GM21825 (cell line): ENCODE measurements around the gene HACL1.
"Not testable (repeated sequence)": the region's sequence is repeated elsewhere in the genome, so short reads cannot be mapped to it uniquely, and the experiment has no call there.

ENCODE experiments used
- ATAC-seq: cut with Tn5 transposase; IDR thresholded peaks from one replicate; pipeline ENCODE4 v1.9.1; 2021; ENCODE audit warnings: mild to moderate bottlenecking, moderate library complexity; ENCODE audit not compliant: unreplicated experiment

Gene HACL1

DNA sequence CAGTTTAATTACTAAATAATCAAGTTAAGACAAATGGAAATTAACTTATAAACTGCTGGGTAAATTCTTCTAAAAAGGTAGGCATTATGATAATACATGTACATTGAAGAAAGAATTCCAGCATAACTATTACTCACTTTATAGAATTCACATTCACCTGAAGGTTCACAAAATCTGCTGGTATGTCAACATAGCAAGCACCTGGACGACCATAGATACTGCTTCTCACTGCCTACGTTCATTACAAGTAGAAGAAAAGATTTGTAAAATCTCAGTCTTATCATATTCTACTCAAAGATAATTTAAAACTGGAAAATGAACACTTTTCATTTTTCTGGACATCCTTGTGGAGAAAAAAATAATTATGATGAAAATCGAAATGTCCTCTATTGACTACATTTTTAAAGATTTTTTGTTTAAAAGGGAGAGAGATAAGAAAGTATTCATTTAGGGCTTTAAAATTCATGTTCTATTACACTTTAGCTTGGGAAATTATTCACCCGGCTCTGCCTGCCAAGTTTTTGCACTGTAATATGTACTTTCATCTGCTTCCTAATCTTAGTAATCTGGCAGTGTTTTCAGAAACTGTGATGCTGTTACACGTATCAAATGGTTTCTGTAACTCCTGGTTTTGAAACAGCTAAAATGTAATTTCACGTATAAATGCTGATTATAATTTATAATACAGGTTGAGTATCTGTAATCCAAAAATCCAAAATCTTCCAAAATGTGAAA lies 16.1 kb downstream of the HACL1 start:
- no peak for ATAC-seq

DNA sequence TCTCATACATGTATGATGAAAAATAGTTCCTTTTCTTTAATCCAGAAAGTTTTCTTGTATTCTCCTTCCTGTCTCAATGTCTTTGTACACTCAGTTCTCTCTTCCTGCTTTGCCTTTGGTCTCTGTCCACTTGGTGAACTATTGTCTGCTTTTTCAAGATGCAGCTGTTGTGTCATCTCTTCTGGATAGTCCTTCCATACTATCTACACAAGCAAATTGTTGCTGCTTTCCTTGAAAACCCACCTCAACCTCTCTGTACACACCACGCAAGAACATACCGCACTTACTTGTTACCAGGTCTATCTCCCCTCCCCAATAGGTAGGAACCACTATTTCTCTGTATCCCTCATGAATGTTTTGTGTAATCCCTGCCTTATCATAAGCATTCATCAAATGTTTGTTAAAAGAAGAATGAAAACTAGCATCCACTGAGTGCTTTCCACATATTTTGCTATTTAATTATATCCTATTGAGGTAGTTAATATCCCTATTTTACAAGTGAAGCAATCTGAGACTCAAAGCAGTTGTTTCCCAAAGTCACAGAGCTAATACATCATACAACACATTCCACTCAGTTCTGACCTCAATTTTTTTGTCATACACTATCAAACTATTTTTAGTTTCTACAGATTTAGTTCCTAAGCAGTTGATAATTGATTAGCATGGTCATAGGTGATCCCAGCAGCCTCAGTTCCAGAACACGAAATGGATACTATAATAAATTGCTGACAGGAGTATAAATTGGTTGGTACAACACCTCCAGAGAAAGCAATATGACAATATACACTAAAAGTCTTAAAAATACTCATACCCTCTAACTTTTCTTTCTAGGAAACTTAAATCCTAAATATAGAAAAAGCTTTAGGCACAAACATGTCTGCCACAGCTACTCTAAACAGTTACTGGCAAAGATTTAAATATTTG lies 19.6 kb downstream of the HACL1 start:
- no peak for ATAC-seq

DNA sequence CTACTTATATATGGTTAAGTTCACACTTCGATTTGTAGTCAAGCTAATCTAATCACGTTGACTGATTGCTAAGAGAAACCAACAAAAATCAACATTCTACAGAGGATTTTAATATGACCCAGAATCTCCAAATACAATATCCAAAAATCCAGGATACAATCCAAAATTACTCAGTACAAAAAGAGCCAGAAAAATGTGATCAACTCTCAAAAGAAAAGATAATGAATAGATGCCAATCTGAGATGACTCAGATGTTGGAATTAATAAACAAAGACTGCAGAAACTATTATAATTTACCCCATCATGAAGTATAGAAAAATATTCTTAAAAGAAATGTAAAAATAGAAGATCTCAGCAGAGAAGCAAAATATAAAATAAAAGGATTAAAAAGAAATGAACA lies 22.3 kb downstream of the HACL1 start:
- ATAC-seq, result no peak

DNA sequence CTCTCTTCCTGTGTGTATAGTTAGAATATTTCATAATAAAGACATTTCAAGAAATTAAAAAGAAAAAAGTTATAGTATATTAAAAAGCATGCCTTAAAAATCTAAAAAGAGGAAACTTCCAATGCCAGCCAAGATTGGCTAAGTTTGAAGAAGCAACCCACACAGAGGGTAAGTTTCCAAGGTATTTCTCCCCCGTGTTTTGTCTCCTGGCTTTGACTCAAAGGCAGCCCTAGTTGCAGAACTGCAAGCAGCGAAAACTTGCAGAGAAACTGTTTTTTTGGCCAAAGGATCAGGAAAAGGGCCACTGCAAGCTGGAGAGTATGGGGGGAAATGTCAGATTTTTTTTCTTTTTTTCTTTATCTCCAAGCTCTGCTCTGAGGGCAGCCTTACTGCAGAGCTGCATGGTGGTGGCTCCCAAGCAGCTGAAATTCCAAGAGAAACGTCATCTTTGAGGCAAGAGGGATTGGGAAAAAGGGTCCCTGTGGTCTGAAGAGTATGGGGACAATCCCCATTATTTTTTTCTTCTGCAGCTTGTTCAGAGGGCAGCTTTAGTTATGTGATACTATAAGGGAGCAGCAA lies 23.0 kb downstream of the HACL1 start:
- no peak for ATAC-seq

DNA sequence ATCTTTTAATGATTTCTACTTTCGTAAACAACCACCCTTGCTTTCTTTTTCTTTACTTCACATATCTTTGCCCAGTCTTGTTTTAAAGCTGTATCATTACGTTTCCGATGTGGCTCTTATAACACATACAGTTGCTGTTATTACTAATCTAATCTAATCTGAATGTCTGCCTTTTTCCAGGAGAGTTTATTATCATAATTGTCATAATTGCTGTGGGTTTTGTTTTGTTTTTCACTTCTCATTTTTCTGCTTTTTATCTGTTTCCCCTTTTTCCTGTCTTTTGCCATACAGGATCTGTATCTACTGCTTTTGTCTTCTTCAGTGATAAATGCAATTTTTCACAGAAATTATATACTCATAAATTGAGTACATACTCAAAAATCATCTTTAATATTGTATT lies 24.9 kb downstream of the HACL1 start:
- no peak for ATAC-seq

DNA sequence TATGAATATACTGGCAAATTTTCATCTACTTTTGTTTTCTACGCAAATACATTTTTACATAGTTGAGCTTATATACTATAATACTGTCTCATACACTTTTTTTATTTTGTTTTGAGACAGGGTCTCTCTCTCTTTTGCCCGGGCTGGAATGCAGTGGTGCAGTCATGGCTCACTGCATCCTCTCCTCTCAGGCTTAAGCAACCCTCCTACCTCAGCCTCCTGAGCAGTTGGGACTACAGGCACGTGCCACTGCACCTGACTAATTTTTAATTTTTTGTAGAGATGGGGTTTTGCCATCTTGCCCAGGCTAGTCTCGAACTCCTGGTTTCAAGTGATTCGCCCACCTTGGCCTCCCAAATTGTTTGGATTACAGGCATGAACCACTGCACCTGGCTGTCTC lies 25.9 kb downstream of the HACL1 start:
- ATAC-seq, result no peak

DNA sequence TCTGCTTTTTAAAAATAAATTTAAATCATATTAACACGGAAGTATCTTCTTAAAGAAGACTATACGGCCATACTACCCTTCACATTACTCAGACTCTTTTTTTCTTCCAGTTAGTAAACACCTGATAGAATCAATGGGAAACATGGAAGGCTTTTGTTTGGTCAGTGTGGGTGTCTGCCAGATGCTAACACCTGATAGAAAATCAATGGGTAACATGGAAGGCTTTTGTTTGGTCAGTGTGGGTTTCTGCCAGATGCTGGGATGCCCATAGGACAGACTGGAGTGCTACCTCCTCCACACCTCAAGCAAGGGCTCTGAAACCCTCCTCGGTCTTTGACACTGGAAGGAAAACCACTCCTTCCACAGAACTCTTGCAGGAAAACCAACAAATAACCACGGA lies 29.2 kb downstream of the HACL1 start:
- ATAC-seq, result no peak

DNA sequence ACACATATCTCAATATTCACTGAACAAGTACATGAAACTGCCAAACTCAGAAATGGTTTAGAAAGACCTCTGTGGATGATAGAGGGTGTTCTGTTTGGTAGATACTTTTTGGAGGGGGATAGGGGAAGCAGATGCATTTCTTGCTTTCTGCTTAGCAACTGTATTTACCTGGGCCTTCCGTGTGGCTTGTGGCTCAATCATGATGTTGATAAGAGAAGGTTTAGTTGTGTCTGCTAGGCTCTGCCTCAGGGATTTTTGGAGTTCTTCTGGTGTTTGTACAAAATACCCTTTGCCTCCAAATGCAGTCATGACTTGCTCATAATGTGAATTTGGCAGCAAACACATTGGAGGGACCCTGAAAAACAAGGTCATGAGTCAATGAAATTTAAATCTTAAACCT lies 38.2 kb downstream of the HACL1 start:
- no peak for ATAC-seq

DNA sequence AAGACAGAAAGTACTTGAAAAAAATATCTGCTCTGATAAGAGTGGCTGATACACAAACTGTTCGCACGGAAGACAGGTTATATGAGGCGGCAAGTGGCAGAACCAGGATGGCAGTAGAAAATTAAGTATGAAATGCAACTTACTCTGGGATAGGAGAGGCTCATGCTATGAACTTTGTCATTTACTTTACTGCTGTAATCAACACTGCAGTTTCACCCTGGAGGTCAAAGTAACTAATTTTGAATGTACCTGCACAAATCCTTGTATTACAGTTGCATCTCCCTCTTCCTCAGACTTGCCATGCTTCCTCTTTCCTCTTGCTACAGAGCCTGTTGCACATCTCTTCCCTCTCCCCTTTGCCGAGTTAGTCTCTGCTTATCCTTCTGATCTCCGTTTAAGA lies 38.8 kb downstream of the HACL1 start:
- no peak for ATAC-seq

DNA sequence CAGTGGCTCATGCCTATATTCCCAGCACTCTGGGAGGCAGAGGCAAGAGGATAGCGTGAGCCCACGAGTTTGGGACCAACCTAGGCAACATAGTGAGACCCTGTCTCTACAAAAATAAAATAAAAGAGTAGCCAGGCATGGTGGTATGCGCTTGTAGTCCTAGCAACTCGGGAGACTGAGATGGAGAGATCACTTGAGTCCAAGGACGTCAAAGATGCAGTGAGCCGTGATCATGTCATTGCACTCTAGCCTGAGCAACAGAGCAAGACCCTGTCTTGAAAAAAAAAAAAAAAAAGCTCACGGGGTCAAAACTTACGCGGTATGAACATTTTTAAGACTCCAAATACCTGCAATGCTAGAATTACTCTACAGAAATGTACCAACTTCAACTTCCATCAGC lies 42.8 kb downstream of the HACL1 start:
- no peak for ATAC-seq

DNA sequence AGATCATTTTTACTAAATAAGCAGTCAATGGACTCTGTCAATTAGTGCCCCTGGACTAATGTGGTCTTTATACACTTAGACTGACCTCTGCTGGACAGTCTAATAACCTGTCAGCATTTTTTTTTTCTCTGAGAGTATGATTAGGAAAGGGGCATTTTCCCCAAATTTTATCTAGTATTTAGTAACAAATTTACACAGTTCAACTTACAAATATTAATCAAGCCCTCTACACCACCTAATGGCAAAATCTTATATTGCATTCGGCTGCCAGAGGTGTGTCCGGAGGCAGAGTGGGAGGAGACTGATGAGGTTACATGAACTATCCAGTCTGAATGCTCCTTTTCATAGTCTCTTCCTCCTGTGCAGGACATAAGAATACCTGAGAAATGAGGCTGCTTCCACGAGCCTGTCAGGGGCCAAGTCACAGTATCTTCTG lies 43.8 kb downstream of the HACL1 start:
- ATAC-seq, result peak; percentile 56

DNA sequence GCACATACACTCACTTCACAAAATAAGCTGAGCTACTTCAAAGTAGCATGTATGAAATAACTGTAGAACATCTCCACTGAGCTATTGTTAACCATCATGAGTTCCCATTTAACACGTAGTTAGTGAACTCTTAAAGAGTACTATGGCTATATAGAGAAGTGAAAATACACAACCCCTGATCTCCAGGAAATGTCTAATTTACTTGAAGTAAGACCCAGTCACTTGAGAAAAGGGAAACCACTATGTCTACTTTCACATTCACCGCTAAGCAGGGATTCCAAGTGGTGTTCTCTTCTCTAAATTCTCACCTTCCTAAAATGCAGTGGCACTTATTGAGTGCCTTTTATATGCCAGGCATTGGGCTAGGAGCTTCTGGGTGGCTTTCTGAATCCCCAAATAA lies 44.9 kb downstream of the HACL1 start:
- peak; percentile 87 for ATAC-seq

DNA sequence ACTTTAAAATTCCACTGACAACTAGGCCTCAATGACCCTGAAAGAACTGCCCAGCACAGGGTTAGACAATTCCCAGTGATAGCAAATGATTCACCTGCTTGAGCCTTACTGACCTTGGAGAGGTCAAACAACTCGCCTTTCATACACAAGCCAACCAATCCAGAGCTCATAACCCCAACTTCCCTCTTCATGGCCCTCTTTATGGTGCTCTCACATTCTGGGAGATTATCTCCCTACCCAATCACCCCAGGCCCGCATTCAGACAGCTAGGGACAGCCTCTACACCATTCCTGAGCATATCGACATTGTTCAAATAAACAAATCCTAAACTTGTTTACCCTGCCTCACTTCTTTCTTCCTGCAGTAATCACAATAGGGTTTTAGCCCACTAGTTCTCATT lies 47.6 kb downstream of the HACL1 start:
- no peak for ATAC-seq

DNA sequence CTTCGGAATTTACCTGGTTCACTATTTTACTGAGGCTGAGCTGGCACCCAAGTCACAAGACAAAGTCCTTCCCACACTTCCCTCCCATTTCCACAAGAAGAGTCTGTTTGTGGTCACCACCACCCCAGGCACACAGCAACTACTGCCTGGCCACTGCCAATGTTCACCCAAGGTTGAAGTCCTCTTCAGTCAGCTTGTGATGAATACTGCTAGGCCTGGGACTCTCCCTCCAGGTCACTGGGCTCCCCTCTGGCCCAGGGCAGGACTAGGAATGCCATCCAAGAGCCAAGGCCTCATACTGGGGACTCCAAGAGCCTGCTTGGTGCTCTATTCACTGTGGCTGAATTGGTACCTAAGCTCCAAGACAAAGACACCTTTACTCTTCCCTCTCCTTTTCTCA lies 49.5 kb downstream of the HACL1 start:
- ATAC-seq, result no peak

DNA sequence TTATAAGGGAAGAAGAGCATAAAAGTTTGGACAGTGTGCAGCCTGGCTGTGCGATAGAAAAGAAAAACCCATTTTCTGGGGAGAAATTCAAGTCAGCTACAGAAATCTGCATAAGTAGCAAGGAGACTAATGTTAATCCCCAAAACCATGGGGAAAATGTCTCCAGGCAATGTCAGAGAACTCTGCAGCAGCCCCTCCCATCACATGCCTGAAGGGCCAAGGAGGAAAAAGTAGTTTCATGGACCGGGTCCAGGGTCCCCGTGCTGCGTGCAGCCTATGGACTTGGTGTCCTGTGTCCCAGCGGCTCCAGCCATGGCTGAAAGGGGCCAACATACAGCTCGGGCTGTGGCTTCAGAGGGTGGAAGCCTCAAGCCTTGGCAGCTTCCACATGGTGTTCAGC lies 51.5 kb downstream of the HACL1 start:
- no peak for ATAC-seq

DNA sequence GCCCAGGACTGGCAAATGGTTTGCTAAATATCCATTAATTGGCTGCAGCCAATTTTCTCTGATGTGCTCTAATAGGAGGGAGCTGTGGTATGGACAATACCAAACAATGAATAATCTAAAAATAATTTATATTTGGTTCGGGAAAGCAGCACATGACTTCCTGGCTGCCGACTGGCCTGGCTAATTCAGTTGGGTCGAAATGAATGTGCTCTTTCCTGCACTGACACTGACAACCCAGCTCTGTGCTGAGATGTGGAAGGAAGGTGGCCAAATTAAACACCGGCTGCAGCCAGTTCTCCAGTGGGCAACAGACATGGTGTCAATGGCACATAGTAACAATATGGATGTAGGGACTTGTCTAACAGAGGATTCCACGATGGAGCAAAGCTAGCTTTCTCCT lies 58.8 kb downstream of the HACL1 start:
- ATAC-seq, result no peak

DNA sequence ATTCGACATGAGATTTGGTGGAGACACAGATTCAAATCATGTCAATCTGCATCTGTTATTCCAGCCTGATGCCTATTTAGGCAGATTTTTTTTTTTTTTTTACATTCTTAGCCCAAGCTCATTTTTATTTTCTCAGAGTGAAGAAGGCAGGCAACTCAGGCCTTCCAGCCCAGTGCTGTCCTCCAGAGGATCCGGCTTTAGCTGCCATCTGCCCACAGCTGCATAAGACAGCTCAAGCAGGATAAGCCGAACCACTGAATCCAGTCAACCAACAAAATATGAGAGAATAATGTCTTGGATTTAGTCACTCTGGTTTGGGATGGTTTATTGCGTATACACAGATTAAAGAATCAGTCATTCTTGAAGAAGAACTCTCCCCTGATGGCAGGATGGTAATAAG lies 60.0 kb downstream of the HACL1 start:
- no peak for ATAC-seq

DNA sequence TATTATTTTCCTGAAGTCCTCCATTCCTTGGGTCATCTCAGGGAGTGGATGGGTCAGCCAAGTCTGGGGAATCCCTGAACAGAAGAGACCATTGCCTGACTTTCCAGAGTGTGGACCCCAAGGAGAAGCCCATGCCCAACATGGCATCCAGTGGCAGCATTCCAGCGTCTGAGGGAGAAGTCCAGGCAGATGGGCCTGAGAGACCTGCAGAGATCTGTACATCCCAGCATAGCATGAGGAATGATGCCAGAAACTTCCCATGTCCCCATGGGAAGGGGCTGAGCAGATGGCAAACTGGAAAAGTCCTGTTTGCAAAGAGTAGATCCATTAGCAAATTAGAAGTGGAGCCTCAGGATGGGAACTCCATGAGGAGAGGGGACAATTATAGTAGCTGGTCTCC lies 62.3 kb downstream of the HACL1 start:
- ATAC-seq, result no peak

DNA sequence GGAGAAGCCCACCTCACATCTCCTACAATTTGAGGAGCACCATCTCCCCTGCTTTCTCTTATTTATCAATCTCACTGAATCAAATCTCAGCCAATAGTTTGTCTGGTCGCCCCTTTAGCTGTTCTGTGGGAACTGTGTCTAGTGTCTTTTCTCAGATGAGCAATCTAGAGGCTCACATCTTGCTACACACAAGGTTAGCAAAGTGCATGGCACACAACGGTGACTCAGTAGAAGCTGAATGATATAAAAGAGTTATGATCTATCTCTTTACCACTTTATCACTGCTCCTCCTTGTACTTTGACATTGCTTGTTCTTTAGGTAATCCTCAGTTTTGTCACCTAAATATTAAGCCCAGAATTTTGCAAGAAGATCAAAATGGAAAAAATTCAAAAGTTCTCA lies 63.0 kb downstream of the HACL1 start:
- no peak for ATAC-seq

DNA sequence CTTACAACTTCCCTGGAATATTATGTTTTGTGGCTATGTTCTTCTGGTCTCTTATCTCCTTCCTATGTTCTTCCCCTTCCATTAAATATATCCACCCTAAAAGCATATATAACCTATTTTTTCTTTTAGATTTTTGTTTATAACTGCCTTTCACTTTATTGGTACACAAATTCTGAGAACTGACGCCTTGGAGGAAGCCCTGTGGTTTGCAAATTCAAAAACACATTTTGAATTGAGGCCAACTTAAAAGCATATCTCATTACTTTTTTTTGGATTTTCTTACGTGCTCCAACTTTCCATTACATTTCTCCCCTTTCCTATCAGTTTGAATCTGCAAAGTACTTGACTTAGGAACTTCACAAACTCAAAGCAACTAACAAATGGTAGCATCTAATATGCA lies 64.5 kb downstream of the HACL1 start:
- no peak for ATAC-seq

DNA sequence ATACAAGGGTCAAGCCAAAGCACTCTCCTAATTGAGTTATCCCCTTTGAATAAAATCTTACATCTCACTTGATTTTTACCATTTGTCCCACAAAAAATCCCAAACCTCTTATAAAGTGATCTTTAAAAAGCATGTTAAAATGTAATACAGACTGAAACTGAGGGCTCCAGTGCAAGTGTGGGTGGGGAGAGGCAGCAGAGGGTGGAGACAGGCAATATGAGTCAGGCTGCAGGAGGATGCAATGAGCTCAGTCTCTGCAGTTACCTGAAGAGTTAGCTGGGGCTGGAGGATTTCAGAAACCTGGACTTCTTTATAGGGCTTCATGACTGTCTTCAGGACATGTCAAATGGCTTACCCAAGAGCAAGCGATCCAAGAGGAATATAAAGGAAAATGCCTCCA lies 65.6 kb downstream of the HACL1 start:
- no peak for ATAC-seq

DNA sequence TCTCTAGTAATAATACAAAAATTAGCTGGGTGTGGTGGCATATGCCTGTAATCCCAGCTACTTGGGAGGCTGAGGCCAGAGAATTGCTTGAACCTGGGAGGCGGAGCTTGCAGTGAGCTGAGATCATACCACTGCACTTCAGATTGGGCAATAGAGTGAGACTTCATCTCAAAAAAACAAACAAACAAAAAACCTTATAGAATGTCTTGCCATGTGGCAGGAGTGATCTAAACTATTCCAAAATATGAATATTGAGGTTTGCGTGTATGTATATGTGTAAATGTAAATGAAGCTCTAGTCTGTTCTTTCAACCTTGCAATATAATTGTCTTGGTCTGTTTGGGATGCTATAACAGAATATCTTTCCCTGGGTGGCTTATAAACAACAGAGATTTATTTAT lies 68.8 kb downstream of the HACL1 start:
- ATAC-seq, result not testable (repeated sequence)
